ENCODE results near the gene CBX2.
"Not testable (repeated sequence)": the region's sequence is repeated elsewhere in the genome, so short reads cannot be mapped to it uniquely, and the experiment has no call there.

The CBX2 gene

DNA sequence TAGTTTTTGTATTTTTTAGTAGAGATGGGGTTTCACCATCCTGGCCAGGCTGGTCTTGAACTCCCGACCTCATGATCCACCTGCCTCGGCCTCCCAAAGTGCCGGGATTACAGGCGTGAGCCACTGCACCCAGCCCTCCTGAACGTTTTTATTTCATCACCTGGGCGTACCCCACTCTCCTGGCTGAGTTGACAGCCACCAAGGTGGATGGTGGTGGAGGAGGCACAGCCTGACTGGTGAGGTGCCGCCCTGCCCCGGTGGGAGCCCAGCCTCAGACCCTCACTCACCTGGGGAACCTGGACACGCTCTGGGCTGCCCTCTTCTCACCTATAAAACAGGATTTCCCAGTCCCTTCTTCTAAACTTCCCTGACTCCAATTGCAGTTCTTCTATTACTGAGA, 5.2 kb upstream of the CBX2 start:
- not testable (repeated sequence) for DNase-seq

DNA sequence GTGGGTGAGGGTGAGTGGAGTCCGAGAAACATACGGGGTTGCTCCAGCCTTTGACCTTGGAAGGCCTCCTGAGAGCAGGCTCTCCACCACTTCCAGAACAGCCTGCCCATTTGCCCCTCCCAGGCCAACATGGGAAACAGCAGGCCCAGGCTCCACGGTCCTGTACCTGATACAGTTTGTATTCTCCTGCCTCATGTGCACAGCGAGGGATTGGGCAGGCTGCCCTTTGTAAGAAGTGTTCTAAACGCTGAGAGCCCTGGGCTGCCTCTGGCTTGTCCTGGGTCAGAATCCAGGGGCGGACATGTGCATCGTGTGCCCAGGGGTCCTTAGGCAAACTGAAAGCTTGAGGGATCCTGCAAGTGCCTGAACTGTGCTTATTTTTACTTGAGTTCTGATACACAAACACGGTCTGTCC, 3.4 kb upstream of the CBX2 start:
- DNase-seq, result no peak

DNA sequence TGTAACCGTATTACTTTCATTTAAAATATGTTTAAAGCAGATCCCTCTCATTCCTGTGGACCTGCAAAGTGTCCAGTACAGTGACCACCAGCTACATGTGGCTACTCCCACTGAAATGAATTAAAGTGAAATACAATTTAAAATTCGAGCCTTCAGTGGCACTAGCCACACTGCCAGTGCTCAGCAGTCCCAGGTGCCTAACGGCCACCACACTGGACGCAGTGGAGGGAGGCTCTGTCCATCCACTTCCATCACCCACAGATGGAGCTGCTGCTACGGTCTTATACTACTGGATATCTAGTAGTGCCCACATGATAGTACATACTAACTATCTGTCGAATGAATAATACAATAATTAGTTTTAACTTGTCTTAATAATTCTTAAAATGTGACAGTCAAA, 2.3 kb upstream of the CBX2 start:
- DNase-seq, result no peak

DNA sequence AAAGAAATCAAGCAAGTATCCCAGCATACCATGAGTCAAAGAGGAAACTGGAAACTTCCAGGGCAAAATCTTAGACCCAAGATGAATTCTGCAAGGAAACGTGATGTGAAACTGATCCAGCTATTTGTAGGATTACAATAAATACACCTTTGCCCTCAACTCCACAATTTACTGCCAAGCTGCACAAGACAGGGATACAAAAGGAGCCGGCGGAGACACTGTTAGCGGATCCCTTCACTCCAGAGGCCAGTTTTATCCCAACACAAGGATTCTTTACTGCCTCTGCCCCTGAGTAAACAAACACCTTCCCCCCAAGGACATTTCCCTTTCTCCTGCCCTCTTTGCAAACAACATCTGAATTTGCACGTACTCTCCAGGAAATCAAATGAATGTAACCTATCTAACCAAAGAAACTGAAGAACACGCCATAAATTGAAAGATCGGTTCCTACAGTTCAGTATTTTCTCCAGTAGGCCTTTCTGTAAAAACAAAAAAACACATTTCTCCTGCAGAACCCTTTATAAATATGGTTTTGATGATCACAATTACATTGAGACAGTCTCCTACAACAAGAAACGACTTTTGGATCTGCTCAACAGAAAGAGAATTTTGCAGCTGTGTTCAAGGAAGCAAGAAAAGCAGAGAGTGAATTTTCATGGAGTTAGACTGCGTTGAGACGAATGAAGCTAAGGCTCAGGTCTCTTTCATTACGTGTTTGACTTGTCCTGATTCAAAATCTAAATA, 1.4 kb upstream of the CBX2 start:
- no peak for DNase-seq

DNA sequence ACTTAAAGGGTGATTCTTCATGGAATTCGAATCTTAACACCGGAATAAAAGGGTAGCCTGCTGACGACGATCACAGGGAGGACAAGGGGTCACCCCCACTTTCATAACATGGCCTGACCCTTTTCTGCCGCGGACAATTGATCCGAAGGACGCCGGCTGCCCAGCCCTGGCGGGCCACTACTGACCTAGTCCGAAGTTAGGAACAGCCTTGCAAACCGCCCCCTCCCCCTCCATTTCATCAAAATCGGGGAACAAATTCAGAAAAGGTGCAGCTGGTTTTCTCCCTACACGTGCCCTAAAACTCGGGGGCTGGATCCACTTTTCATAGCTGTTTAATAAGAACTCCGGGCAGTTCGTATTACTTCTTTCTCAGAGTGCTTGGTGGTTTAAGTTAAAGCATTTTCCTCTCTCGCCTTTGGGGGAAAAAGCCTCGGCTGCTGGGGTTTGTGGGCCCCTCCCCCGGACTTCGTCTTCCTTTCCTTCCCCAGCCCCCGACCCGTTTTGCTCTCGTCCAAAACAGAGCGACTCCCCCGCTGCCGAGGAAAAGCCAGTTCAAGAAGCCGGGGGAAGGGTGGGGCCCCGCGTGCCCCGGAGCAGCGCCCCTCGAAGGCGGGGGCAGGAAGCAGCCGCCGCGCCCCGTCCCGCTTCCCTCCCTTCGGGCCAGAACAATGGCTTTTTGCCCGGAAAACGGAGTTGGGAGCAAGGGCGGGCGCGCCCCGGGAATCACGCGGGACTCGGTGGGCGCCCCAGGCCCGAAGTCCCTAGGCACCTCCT, 641 bp upstream of the CBX2 start:
- no peak for DNase-seq

DNA sequence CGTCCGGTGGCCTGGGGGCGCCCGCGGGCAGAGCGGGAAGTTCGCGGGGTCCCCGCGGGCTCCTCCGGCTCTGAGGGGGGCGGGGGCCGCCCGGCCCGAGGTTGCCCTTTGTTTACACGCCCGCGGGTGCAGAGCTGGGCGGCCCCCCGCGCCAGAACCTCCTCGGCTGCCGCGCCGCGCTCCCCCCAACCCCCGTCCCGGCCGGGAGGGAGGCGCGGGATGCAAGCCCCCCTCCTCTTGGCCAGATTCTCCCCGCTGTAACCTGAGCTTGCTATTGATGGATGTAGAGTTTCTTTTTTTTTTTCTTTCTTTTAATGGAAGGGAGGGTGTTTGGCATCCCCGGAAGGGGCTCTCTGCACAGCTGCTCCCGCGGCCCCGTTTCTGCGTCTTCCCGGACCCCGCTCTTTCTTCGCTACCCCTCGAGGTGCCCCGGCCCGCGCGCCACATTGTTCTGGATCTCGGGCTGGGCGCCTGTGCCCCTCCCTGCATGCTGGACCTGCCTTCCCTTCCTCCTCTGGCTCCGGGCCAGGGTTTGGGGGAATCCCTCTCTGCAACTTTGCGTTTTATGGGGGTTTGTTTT, 646 bp downstream of the CBX2 start:
- DNase-seq, result no peak

DNA sequence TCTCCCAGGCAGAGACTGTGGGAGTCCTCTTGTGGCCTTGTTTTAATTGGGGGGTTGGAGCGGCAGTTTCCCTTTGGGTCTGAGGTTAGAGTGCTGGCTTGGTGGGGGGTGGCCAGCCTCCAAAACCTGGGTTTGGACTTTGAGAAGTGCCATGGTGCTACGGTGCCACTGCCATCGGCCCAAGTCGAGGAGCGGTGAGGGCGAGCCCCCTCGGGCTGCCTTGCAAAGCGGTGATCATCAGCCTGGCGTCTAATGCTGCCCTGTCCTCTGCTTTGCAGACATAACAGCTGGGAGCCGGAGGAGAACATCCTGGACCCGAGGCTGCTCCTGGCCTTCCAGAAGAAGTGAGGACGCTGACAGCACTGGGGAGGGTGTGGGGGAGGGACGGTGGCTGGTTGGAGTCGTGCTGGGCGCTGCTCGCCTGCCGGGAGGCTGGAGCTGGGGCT, 1.2 kb downstream of the CBX2 start:
- no peak for DNase-seq

DNA sequence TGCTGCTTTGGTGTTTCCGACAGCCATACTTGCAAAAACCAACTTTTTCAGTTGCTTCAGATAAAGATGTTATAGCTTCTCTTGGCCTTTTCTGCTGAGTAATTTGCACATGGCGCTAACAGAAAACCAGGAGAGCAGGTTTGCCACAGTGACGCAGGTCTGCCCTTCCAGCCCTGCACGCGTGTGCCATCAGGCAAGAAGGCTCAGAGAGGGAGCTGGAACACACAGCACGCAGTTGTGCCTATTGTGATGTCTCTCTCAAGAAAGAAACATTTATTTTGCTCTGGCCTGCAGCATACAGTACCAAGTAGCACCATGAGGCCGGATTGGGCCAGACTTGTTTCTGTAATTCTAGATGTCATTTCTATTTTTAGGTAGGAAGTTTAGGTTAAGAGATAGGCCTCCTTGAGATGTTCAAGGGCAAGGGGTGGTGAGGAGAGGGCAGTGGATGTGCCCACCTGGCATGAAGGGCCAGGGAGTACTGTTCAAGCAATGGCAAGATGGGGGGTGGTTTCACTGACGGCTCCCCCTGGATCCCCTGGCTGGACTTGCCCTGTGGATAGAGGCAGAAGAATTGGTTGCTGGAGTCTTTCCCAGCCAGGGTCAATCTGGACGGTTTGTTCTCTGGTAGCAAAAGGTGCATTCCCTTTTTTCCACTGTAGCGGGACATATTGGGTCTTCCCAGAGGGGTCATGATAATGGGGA, 1.9 kb downstream of the CBX2 start:
- DNase-seq, result no peak

DNA sequence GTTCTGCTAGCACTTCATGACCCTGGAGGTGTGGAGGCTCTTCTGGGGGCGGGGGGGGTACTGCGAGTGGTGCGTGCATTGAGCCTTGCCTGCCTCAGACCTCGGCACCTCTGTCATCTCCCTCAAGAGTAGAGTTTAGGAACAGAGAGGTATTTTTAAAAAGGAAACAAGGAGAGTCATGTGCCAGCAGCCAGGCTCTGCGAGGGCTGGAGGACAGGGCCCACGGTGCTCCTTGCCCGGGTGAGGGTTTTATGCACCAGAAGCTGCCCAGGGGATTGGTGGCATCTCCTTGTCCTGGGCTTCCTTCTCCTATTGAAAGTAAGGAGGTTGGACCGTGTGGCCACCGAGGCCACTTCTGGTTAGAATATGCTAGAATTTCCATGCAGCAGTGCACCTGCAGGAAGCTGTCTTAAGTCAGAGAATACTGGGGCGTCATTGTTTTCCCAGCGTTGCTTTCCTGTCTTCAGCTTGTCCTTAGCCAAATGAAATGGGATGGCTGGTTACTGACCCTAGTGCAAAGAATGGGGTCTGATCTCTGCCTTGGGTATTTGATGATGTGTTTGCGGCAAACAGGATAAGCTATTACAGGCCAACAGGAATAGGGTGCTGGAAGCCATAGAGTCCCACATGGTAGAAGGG, 3.2 kb downstream of the CBX2 start:
- no peak for DNase-seq

DNA sequence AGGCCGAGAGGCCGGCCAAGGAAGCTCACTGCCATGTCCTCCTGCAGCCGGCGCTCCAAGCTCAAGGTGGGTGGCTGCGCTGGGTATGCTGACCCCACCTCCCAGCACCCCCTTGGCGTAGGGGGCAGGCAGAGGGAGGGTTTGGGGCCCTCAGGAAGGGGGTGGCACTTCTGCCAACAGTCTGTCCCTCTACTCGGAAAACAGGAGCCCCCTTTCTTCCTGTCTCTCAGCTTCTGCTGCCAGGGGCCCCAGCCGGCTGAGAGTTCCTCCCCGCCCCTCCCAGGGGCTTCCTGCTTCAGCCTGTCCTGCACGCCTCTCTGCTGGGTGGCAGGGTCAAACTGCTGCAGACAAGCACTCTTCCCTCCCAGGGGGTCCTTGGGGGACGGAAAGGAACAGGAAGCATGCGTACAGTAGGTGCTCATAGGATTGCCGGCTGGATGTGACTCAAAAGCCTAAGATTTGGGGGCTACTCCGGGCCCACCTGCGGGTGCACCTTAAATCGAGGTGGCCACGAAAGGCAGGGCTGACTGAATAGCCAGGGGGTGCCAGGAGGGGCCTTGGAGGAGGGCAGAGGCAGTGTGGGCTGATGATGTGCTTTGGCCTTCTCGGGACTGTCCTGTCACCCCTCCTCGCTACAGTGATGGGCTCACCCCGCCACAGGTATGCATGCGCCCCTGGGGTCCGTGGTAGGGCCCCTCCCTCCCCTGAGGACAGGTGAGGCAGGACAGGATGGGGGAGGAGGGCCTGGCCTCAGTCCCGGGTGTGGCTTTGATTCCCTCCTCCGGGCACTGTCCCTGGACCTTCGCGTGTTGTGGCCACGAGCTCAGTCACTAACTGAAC, 4.0 kb downstream of the CBX2 start:
- no peak for DNase-seq

DNA sequence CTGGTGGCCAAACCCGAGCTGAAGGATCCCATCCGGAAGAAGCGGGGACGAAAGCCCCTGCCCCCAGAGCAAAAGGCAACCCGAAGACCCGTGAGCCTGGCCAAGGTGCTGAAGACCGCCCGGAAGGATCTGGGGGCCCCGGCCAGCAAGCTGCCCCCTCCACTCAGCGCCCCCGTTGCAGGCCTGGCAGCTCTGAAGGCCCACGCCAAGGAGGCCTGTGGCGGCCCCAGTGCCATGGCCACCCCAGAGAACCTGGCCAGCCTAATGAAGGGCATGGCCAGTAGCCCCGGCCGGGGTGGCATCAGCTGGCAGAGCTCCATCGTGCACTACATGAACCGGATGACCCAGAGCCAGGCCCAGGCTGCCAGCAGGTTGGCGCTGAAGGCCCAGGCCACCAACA, 5.9 kb downstream of the CBX2 start:
- no peak for DNase-seq

DNA sequence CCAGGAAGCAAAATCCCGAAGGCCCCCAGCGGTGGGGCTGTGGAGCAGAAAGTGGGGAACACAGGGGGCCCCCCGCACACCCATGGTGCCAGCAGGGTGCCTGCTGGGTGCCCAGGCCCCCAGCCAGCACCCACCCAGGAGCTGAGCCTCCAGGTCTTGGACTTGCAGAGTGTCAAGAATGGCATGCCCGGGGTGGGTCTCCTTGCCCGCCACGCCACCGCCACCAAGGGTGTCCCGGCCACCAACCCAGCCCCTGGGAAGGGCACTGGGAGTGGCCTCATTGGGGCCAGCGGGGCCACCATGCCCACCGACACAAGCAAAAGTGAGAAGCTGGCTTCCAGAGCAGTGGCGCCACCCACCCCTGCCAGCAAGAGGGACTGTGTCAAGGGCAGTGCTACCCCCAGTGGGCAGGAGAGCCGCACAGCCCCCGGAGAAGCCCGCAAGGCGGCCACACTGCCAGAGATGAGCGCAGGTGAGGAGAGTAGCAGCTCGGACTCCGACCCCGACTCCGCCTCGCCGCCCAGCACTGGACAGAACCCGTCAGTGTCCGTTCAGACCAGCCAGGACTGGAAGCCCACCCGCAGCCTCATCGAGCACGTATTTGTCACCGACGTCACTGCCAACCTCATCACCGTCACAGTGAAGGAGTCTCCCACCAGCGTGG, 6.5 kb downstream of the CBX2 start:
- DNase-seq, result no peak

DNA sequence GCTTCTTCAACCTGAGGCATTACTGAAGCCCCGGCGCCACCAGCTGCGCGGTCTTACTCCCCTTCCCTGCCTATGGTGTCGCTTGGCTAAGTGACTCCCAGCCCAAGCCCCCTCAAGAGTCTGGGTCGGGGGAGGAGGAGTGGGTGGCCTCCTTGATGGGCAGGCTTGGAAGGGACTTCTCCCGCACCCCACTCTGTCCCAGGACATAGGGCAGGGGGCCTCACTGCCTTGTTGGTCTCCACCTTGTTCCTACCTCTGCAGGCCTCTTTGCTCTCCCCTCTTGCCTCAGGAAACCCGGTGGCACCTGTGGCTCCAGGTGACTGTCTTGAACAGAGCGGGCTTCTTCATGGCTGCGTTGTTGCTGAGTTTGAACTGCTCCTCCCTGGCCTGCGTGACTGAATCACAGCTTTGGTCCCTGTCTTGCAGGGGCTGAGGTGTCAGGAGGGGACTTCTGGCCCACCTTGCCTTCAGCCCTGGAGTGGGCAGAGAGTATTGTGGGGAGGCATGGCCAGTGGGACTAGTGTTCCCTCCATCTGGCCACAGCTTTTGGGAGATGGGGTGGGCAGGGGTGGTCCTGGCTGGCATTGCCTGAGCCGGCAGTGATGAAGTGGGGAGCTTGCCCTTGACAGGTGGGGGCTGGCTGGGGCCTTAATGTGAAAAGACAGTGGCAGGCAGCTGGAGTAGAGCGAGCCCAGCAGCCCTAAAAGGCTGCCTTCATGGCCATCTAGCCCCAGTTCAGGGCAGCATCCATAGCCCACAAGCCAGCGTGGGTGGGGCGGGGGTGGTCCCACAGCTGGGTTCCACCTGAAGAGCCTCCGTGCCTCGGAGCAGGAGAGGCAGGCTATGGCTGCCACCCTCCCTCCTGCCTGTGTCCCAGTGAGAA, 7.3 kb downstream of the CBX2 start:
- DNase-seq, result no peak

DNA sequence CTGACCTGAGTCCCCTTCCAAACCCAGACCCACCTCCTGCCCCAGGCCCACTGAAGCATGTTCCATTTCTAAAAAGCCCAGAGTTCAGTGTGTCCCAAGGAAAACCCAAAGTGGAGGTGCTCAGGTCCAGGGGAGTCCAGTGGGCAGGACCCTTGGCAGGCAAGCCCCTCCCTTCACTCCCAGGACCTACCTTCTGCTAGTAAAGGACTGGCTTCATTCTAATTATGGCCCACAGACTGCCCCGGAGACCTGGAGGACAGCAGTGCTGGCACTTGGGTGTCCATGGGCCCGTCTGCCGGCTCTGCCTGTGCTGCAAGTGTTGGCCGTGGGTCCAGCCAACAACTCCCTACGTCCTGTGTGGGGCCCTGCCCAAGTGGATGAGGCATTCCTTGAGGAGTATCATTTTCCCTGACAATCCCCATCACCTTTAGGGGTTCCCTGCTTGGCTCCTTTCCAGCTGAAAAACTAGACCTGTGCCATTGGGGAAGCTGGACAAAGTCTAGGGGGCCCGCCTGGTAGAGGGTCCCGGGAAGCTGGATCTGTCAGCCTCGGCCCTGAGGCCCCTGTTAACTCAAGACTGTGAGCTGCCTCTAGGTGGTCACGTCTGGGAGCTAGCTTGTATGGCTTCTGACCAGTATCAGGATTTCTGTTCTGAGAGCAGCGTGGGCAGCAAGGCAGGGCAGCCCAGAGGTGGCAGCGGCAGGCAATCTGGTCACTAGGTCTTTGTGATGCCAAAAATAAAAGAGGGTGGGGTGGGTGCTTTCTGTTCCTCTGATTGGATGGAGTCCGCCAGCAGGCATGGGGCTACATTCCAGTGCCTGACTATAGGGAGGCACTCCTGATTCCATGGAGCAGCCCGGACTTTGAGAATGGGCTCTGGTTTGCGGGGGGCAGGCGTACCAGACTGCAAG, 8.2 kb downstream of the CBX2 start:
- no peak for DNase-seq

DNA sequence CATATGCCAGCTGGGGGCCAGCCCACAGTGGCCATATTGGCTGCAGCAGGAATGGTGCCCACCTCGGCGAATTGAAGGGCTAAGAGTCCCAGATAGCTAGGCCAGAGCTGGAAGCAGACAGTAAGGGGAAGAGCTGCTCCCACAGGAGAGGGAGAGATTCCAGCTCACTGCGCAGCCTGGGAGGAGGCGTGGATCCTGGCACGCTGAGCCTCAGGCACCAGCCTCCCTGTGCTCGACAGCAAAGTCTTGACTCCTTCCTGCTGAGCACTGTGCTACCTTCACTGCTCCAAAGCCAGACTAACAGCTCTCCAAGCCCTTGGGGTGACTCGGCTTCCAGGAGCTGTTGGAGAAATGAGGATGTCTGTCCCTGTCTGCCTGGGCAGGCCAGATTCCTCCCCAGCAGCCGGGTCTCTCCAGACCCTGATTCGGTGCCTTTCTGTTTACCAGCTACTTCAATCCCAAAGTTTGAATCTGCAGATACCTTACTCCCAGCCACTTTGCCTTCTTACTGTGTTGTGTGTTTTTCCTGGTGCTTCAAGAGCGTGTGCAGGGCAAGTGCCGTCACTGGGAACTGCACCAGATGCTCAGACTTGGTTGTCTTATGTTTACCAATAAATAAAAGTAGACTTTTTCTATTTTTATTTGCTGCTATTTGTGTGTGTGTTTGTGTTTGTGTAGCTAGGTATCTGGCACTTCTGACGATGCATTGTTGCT, 9.1 kb downstream of the CBX2 start:
- DNase-seq, result no peak

DNA sequence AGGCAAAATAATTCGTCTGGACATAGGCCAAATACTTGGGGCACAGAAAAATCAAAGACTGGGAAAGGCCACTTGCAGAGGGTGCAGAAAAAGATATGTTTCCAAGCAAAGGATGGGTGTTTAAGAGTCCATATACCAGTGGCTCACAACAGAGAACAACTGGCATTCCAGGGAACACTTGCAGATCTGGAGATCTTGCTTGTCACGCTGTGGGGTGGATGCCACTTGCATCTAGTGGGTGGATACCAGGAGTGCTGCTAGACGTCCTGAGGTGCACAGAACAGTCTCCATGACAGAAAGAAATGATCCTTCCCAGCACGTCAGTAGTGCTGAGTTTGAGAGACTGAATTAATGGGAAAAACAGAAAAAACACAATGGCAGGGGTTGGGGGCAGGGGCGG, 10.5 kb downstream of the CBX2 start:
- no peak for DNase-seq

DNA sequence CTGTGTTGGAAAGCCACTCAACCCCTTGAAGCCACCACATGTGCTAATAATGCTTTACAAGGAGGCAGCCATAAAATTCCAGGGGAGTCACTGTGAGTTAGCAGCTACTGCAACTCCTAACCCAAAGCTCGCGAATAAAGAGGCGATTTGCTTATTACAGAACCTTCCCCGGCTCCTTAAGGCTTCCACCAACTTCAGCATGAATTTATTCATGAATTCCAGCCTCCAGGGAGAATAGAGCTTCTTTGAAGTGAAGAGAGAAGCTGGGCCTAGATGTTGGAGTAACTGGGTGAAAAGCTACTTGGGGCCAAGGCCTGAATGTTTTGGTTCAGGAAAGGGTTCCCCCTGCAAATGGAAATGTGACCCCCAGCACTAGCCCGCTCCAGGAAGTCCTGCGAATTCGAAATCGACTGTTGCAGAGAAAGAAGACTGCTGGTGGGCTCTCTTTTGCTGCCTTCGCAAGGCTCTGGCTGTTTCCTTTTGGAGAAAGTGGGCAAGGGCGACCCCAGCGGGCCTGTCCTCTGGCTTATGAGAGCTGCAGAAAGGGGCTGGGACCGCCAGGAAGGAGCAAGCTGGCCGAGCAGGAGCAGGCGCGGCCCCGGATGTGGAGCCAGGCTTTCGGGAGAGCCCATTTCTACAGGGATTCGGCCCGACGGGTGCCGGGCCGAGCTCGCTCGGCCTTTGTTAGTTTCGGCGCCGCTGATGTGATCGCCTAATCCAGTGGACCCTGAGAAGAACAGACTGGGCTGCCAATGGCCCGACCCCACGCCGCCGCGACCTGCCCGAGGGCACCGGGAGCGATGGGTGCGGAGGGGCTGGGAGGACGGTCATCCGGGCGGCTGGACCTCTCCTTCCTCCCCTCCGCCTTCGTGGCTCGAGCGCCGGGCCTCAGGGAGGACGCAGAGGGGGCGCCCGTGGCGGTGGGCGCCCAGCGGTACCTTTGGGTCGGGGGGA, 11.3 kb downstream of the CBX2 start:
- DNase-seq, result no peak

Data from stimulated activated CD8-positive, alpha-beta memory T cell treated with anti-CD3 and anti-CD28 coated beads, Interleukin-4, amount 100 ng/mL, for 48 hours (primary cell).